GM23338 (cell line): ENCODE measurements around the gene ASPRV1. TPM values are rescaled to one million over a fixed set of nuclear protein-coding genes. Genes with fewer than 3 reads are reported as not detected.

ENCODE experiments used
- ATAC-seq: fragments of 200-7000 bp; cut with Tn5 transposase; 3 replicates; pipeline ENCODE4 v1.9.1; 2020
- DNase-seq: peaks from one replicate; pipeline ENCODE4 v3.0.0-alpha.2; 2015; ENCODE audit warnings: low spot score
- H2AFZ ChIP-seq: fragments of 200-600 bp; sonication (generic); 2 replicates; pipeline ENCODE4 v1.8.0; 2016; ENCODE audit warnings: antibody characterized with exemption, mild to moderate bottlenecking, moderate library complexity
- H3F3A ChIP-seq: fragments of 200-600 bp; sonication (generic); replicated peaks from 2 replicates; pipeline ENCODE4 v1.8.0; 2017; ENCODE audit warnings: antibody characterized with exemption, mixed run types, low read depth
- H3K27ac ChIP-seq: fragments of 200-600 bp; sonication (generic); 2 replicates; pipeline ENCODE4 v1.6.1; 2016; ENCODE audit warnings: low read depth
- H3K27me3 ChIP-seq: fragments of 200-600 bp; sonication (generic); 2 replicates; pipeline ENCODE4 v1.8.0; 2016; ENCODE audit warnings: mild to moderate bottlenecking, mixed run types, moderate library complexity; ENCODE audit not compliant: insufficient read depth
- H3K36me3 ChIP-seq: fragments of 200-600 bp; sonication (generic); 2 replicates; pipeline ENCODE4 v1.8.0; 2016; ENCODE audit warnings: mild to moderate bottlenecking; ENCODE audit not compliant: insufficient read depth
- H3K4me1 ChIP-seq: fragments of 200-600 bp; sonication (generic); 2 replicates; pipeline ENCODE4 v1.8.0; 2016; ENCODE audit warnings: mild to moderate bottlenecking, moderate library complexity; ENCODE audit not compliant: insufficient read depth
- H3K4me2 ChIP-seq: fragments of 200-600 bp; sonication (generic); 2 replicates; pipeline ENCODE4 v1.7.1; 2017; ENCODE audit warnings: mixed run types
- H3K4me3 ChIP-seq: fragments of 200-600 bp; sonication (generic); 2 replicates; pipeline ENCODE4 v1.6.1; 2016; ENCODE audit warnings: mixed run types
- H3K79me2 ChIP-seq: fragments of 200-600 bp; sonication (generic); replicated peaks from 2 replicates; pipeline ENCODE4 v1.8.0; 2017; ENCODE audit warnings: mild to moderate bottlenecking; ENCODE audit not compliant: insufficient read depth
- H3K9me2 ChIP-seq: fragments of 200-600 bp; sonication (generic); 2 replicates; pipeline ENCODE4 v1.8.0; 2017; ENCODE audit not compliant: insufficient read depth
- H4K20me1 ChIP-seq: fragments of 200-600 bp; sonication (generic); replicated peaks from 2 replicates; pipeline ENCODE4 v1.8.0; 2017; ENCODE audit warnings: mild to moderate bottlenecking; ENCODE audit not compliant: insufficient read depth
- H3K27ac Mint-ChIP-seq: 2 replicates; pipeline ENCODE4 v1.8.0; 2020; ENCODE audit warnings: inconsistent platforms, mild to moderate bottlenecking, moderate library complexity, mixed read lengths
- H3K27me3 Mint-ChIP-seq: 3 replicates; pipeline ENCODE4 v1.8.0; 2022; ENCODE audit warnings: low read depth, mild to moderate bottlenecking, moderate library complexity, mixed read lengths, inconsistent platforms; ENCODE audit not compliant: insufficient read depth, poor library complexity
- H3K36me3 Mint-ChIP-seq: 3 replicates; pipeline ENCODE4 v1.8.0; 2021; ENCODE audit warnings: low read depth, mild to moderate bottlenecking, inconsistent platforms, moderate library complexity, mixed read lengths
- H3K4me1 Mint-ChIP-seq: 3 replicates; pipeline ENCODE4 v1.8.0; 2020; ENCODE audit warnings: mild to moderate bottlenecking, inconsistent platforms, mixed read lengths
- H3K4me3 Mint-ChIP-seq: 3 replicates; pipeline ENCODE4 v1.8.0; 2021; ENCODE audit warnings: moderate library complexity, mild to moderate bottlenecking, inconsistent platforms, mixed read lengths
- H3K9me3 Mint-ChIP-seq: 3 replicates; pipeline ENCODE4 v1.8.0; 2020; ENCODE audit warnings: moderate library complexity, mild to moderate bottlenecking, inconsistent platforms, mixed read lengths
- CREB1 ChIP-seq: fragments of 250-450 bp; sonication (Bioruptor Pico); IDR thresholded peaks from 2 replicates; pipeline ENCODE4 v1.5.0; 2020; ENCODE audit warnings: low read depth, mild to moderate bottlenecking, moderate library complexity
- ETS1 ChIP-seq: IDR thresholded peaks from 2 replicates; pipeline ENCODE4 v1.6.1; 2016; ENCODE audit warnings: antibody characterized with exemption
- EZH2 ChIP-seq: fragments of 200-600 bp; sonication (generic); IDR thresholded peaks from one replicate; pipeline ENCODE4 v1.8.0; 2017; ENCODE audit warnings: antibody characterized with exemption, mild to moderate bottlenecking, low read depth; ENCODE audit not compliant: unreplicated experiment
- EZH2phosphoT487 ChIP-seq: fragments of 200-600 bp; sonication (generic); IDR thresholded peaks from one replicate; pipeline ENCODE4 v1.8.1; 2018; ENCODE audit warnings: antibody characterized with exemption; ENCODE audit not compliant: unreplicated experiment
- JUNB ChIP-seq: IDR thresholded peaks from one replicate; pipeline ENCODE4 v1.6.1; 2016; ENCODE audit warnings: antibody characterized with exemption; ENCODE audit not compliant: unreplicated experiment
- NANOG ChIP-seq: IDR thresholded peaks from 2 replicates; pipeline ENCODE4 v1.6.1; 2016; ENCODE audit warnings: antibody characterized with exemption, borderline replicate concordance
- POLR2AphosphoS5 ChIP-seq: IDR thresholded peaks from 2 replicates; pipeline ENCODE4 v1.6.1; 2016; ENCODE audit warnings: antibody characterized with exemption, low read depth
- STAT1 ChIP-seq: IDR thresholded peaks from one replicate; pipeline ENCODE4 v1.6.1; 2016; ENCODE audit warnings: antibody characterized with exemption; ENCODE audit not compliant: unreplicated experiment
- ZNF114 ChIP-seq: fragments of 250-450 bp; sonication (Bioruptor Pico); IDR thresholded peaks from 2 replicates; pipeline ENCODE4 v1.5.0; 2020; ENCODE audit warnings: mild to moderate bottlenecking, moderate library complexity
- ZNF331 ChIP-seq: fragments of 250-450 bp; sonication (Bioruptor Pico); IDR thresholded peaks from 2 replicates; pipeline ENCODE4 v1.5.0; 2020; ENCODE audit warnings: low read depth, mild to moderate bottlenecking, moderate library complexity
- polyA plus RNA-seq: library from polyadenylated mRNA; unstranded; fragments of >200 nt; fragmentation: Nextera tagmentation; extraction: Ambion mirVana; gene quantifications from 2 replicates; pipeline ENCODE4 v1.2.1, GENCODE V29; 2016
- total RNA-seq: library from RNA; depleted of rRNA; stranded (reverse); fragments of >200 nt; shearing (Covaris generic); gene quantifications from 2 replicates; pipeline ENCODE4 v1.2.3, GENCODE V29; 2014
- TF ChIP-seq, protein P1 (sequence below): fragments of 250-450 bp; sonication (Bioruptor Pico); IDR thresholded peaks from 2 replicates; pipeline ENCODE4 v1.5.0; 2020; ENCODE audit warnings: mild to moderate bottlenecking, moderate library complexity
- TF ChIP-seq, protein P2 (sequence below): IDR thresholded peaks from one replicate; pipeline ENCODE4 v1.6.1; 2018; ENCODE audit warnings: antibody characterized with exemption; ENCODE audit not compliant: unreplicated experiment
- TF ChIP-seq, protein P3 (sequence below), 2 experiments: fragments of 200-600 bp in 1 of 2; sonication (generic) in 1 of 2; conservative IDR thresholded peaks; 2 replicates each; pipeline versions ENCODE4 v1.5.1 to v1.6.1; 2016 to 2017; ENCODE audit warnings: antibody characterized with exemption in 2 of 2, low read depth in 2 of 2, mild to moderate bottlenecking in 2 of 2, moderate library complexity in 1 of 2

The ASPRV1 gene
- total and polyA plus RNA-seq, 2 experiments from 2014 or later: 0.60 to 1.4 TPM

- Histone ChIP-seq H3K27me3 (no peaks in the 10 kb centered on the region), H3K79me2 (no peaks in the 10 kb centered on the region), H3K36me3 (no peaks in the 10 kb centered on the region), H3K9me2 (no peaks in the 10 kb centered on the region), H3F3A (0 out of 2 replicates have a peak, but pooled peaks cover 3% of the 10 kb centered on the region), H3K27ac (no peak overlapping the region), H2AFZ (no peak overlapping the region), H3K4me3 (no peak overlapping the region), H3K4me2 (no peak overlapping the region), H4K20me1 (no peaks in the 10 kb centered on the region; the same call in 1 of the 2 replicates), H3K4me1 (no peaks in the 10 kb centered on the region)
- peaks cover 3% of the 10 kb centered on the region for H3K27me3 Mint-ChIP-seq
- H3K9me3 Mint-ChIP-seq: no peaks in the 10 kb centered on the region
- TF ChIP-seq, protein P1, sequence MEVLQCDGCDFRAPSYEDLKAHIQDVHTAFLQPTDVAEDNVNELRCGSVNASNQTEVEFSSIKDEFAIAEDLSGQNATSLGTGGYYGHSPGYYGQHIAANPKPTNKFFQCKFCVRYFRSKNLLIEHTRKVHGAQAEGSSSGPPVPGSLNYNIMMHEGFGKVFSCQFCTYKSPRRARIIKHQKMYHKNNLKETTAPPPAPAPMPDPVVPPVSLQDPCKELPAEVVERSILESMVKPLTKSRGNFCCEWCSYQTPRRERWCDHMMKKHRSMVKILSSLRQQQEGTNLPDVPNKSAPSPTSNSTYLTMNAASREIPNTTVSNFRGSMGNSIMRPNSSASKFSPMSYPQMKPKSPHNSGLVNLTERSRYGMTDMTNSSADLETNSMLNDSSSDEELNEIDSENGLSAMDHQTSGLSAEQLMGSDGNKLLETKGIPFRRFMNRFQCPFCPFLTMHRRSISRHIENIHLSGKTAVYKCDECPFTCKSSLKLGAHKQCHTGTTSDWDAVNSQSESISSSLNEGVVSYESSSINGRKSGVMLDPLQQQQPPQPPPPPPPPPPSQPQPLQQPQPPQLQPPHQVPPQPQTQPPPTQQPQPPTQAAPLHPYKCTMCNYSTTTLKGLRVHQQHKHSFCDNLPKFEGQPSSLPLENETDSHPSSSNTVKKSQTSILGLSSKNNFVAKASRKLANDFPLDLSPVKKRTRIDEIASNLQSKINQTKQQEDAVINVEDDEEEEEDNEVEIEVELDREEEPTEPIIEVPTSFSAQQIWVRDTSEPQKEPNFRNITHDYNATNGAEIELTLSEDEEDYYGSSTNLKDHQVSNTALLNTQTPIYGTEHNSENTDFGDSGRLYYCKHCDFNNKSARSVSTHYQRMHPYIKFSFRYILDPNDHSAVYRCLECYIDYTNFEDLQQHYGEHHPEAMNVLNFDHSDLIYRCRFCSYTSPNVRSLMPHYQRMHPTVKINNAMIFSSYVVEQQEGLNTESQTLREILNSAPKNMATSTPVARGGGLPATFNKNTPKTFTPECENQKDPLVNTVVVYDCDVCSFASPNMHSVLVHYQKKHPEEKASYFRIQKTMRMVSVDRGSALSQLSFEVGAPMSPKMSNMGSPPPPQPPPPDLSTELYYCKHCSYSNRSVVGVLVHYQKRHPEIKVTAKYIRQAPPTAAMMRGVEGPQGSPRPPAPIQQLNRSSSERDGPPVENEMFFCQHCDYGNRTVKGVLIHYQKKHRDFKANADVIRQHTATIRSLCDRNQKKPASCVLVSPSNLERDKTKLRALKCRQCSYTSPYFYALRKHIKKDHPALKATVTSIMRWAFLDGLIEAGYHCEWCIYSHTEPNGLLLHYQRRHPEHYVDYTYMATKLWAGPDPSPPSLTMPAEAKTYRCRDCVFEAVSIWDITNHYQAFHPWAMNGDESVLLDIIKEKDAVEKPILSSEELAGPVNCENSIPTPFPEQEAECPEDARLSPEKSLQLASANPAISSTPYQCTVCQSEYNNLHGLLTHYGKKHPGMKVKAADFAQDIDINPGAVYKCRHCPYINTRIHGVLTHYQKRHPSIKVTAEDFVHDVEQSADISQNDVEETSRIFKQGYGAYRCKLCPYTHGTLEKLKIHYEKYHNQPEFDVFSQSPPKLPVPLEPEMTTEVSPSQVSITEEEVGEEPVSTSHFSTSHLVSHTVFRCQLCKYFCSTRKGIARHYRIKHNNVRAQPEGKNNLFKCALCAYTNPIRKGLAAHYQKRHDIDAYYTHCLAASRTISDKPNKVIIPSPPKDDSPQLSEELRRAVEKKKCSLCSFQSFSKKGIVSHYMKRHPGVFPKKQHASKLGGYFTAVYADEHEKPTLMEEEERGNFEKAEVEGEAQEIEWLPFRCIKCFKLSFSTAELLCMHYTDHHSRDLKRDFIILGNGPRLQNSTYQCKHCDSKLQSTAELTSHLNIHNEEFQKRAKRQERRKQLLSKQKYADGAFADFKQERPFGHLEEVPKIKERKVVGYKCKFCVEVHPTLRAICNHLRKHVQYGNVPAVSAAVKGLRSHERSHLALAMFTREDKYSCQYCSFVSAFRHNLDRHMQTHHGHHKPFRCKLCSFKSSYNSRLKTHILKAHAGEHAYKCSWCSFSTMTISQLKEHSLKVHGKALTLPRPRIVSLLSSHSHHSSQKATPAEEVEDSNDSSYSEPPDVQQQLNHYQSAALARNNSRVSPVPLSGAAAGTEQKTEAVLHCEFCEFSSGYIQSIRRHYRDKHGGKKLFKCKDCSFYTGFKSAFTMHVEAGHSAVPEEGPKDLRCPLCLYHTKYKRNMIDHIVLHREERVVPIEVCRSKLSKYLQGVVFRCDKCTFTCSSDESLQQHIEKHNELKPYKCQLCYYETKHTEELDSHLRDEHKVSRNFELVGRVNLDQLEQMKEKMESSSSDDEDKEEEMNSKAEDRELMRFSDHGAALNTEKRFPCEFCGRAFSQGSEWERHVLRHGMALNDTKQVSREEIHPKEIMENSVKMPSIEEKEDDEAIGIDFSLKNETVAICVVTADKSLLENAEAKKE: no peak
- TF ChIP-seq, protein P2, sequence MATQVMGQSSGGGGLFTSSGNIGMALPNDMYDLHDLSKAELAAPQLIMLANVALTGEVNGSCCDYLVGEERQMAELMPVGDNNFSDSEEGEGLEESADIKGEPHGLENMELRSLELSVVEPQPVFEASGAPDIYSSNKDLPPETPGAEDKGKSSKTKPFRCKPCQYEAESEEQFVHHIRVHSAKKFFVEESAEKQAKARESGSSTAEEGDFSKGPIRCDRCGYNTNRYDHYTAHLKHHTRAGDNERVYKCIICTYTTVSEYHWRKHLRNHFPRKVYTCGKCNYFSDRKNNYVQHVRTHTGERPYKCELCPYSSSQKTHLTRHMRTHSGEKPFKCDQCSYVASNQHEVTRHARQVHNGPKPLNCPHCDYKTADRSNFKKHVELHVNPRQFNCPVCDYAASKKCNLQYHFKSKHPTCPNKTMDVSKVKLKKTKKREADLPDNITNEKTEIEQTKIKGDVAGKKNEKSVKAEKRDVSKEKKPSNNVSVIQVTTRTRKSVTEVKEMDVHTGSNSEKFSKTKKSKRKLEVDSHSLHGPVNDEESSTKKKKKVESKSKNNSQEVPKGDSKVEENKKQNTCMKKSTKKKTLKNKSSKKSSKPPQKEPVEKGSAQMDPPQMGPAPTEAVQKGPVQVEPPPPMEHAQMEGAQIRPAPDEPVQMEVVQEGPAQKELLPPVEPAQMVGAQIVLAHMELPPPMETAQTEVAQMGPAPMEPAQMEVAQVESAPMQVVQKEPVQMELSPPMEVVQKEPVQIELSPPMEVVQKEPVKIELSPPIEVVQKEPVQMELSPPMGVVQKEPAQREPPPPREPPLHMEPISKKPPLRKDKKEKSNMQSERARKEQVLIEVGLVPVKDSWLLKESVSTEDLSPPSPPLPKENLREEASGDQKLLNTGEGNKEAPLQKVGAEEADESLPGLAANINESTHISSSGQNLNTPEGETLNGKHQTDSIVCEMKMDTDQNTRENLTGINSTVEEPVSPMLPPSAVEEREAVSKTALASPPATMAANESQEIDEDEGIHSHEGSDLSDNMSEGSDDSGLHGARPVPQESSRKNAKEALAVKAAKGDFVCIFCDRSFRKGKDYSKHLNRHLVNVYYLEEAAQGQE: no peak
- no peak for TF ChIP-seq ETS1
- no peak for TF ChIP-seq CREB1 (CRISPR knock-in tag)
- no peak for TF ChIP-seq POLR2AphosphoS5
- TF ChIP-seq NANOG: no peak
- TF ChIP-seq, protein P3, sequence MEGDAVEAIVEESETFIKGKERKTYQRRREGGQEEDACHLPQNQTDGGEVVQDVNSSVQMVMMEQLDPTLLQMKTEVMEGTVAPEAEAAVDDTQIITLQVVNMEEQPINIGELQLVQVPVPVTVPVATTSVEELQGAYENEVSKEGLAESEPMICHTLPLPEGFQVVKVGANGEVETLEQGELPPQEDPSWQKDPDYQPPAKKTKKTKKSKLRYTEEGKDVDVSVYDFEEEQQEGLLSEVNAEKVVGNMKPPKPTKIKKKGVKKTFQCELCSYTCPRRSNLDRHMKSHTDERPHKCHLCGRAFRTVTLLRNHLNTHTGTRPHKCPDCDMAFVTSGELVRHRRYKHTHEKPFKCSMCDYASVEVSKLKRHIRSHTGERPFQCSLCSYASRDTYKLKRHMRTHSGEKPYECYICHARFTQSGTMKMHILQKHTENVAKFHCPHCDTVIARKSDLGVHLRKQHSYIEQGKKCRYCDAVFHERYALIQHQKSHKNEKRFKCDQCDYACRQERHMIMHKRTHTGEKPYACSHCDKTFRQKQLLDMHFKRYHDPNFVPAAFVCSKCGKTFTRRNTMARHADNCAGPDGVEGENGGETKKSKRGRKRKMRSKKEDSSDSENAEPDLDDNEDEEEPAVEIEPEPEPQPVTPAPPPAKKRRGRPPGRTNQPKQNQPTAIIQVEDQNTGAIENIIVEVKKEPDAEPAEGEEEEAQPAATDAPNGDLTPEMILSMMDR (conservative IDR thresholded peaks at IDR 0.05; ENCODE audit: low read depth in 2 of 2): no peak
- no peak for TF ChIP-seq ZNF114 (CRISPR knock-in tag)
- no peak for TF ChIP-seq EZH2
- TF ChIP-seq JUNB: no peak
- no peak for TF ChIP-seq STAT1
- no peak for TF ChIP-seq ZNF331 (CRISPR knock-in tag)
- TF ChIP-seq EZH2phosphoT487: no peak
- H3K4me1 Mint-ChIP-seq: peaks cover 3% of the 10 kb centered on the region; the same call in 1 of the 3 replicates
- H3K27ac Mint-ChIP-seq: no peak overlapping the region
- ATAC-seq (no peak), DNase-seq (no peak)
- H3K36me3 Mint-ChIP-seq: no peaks in the 10 kb centered on the region
- no peak overlapping the region for H3K4me3 Mint-ChIP-seq
Measured at GRCh38 chr2:69950241-69950640, 11.2 kb downstream of the ASPRV1 start.
